DOHH2 (cell line): ENCODE data around the gene KLHL30.

Experiments used
- H3F3A ChIP-seq: fragments of 200-600 bp; sonication (generic), shearing (Covaris generic); 2 replicates; pipeline ENCODE4 v1.6.0; 2016; ENCODE audit warnings: antibody characterized with exemption, mild to moderate bottlenecking; ENCODE audit not compliant: control insufficient read depth, insufficient read depth
- H3K27ac ChIP-seq: fragments of 200-600 bp; sonication (generic); 2 replicates; pipeline ENCODE4 v1.5.1; 2014; ENCODE audit warnings: low read depth, mild to moderate bottlenecking, low read length, moderate library complexity
- H3K27me3 ChIP-seq: fragments of 200-600 bp; sonication (generic); 2 replicates; pipeline ENCODE4 v1.6.1; 2014; ENCODE audit warnings: mild to moderate bottlenecking, low read length, mixed read lengths; ENCODE audit not compliant: control insufficient read depth
- H3K36me3 ChIP-seq: fragments of 200-600 bp; sonication (generic); 2 replicates; pipeline ENCODE4 v1.6.1; 2014; ENCODE audit warnings: mild to moderate bottlenecking, low read length, moderate library complexity, mixed read lengths; ENCODE audit not compliant: control insufficient read depth
- H3K4me1 ChIP-seq: fragments of 200-600 bp; sonication (generic); 2 replicates; pipeline ENCODE4 v1.6.1; 2014; ENCODE audit warnings: mild to moderate bottlenecking, low read length, mixed read lengths; ENCODE audit not compliant: control insufficient read depth
- H3K4me2 ChIP-seq: fragments of 200-600 bp; sonication (generic); 2 replicates; pipeline ENCODE4 v1.6.0; 2014; ENCODE audit warnings: mild to moderate bottlenecking, low read length, moderate library complexity
- H3K4me3 ChIP-seq: fragments of 200-600 bp; sonication (generic); 2 replicates; pipeline ENCODE4 v1.5.1; 2014; ENCODE audit warnings: mild to moderate bottlenecking, low read length, mixed read lengths
- H3K79me2 ChIP-seq: fragments of 200-600 bp; sonication (generic); 2 replicates; pipeline ENCODE4 v1.6.1; 2014; ENCODE audit warnings: mild to moderate bottlenecking, low read length, mixed read lengths; ENCODE audit not compliant: control insufficient read depth
- H3K9me2 ChIP-seq: fragments of 200-600 bp; sonication (generic); replicated peaks from 2 replicates; pipeline ENCODE4 v1.6.1; 2014; ENCODE audit warnings: mild to moderate bottlenecking, low read length, mixed read lengths; ENCODE audit not compliant: control insufficient read depth
- H3K9me3 ChIP-seq: fragments of 200-600 bp; sonication (generic); 2 replicates; pipeline ENCODE4 v1.6.1; 2014; ENCODE audit warnings: antibody characterized with exemption, low read length, mixed read lengths; ENCODE audit not compliant: control insufficient read depth, insufficient read depth
- H4K20me1 ChIP-seq: fragments of 200-600 bp; sonication (generic); 2 replicates; pipeline ENCODE4 v1.6.0; 2014; ENCODE audit warnings: low read depth, mild to moderate bottlenecking, antibody characterized with exemption, low read length, moderate library complexity; ENCODE audit not compliant: control insufficient read depth, insufficient read depth
- EZH2phosphoT487 ChIP-seq: fragments of 200-600 bp; sonication (generic); IDR thresholded peaks from 2 replicates; pipeline ENCODE4 v1.6.1; 2017; ENCODE audit warnings: borderline replicate concordance, mild to moderate bottlenecking, antibody characterized with exemption, low read length, moderate library complexity, mixed read lengths
- TF ChIP-seq, protein P1 (sequence below): fragments of 200-600 bp; sonication (generic); IDR thresholded peaks from one replicate; pipeline ENCODE4 v1.5.1; 2014; ENCODE audit warnings: antibody characterized with exemption, mild to moderate bottlenecking, low read depth, low read length; ENCODE audit not compliant: poor library complexity, severe bottlenecking

KLHL30 gene

DNA sequence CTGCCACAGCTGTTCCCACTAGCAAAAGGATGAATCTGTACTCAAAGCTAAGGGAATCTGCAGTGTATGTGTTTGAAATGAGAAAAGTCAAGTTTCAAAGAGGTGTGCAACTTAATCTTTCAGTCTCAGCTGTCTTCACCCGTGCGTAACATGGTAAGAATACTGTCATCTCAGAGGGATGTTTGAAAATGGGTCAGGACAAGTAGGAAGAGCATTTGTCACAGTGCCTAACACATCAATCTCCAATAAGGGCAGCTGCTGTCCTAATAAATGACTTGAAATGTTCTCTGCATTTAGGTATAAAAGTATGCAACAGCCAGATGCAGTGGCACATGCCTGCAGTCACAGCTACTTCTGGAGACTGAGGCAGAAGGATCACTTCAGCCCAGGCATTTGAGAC is 52.0 kb downstream of the KLHL30 start:
- H3K4me2 ChIP-seq = no peak overlapping the region
- TF ChIP-seq, protein P1, sequence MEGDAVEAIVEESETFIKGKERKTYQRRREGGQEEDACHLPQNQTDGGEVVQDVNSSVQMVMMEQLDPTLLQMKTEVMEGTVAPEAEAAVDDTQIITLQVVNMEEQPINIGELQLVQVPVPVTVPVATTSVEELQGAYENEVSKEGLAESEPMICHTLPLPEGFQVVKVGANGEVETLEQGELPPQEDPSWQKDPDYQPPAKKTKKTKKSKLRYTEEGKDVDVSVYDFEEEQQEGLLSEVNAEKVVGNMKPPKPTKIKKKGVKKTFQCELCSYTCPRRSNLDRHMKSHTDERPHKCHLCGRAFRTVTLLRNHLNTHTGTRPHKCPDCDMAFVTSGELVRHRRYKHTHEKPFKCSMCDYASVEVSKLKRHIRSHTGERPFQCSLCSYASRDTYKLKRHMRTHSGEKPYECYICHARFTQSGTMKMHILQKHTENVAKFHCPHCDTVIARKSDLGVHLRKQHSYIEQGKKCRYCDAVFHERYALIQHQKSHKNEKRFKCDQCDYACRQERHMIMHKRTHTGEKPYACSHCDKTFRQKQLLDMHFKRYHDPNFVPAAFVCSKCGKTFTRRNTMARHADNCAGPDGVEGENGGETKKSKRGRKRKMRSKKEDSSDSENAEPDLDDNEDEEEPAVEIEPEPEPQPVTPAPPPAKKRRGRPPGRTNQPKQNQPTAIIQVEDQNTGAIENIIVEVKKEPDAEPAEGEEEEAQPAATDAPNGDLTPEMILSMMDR = no peak
- TF ChIP-seq EZH2phosphoT487 = no peak
- no peak overlapping the region for H3K27ac ChIP-seq
- no peaks in the 10 kb centered on the region for H3K27me3 ChIP-seq
- H3K4me3 ChIP-seq = no peak overlapping the region
- H3K9me2 ChIP-seq = no peaks in the 10 kb centered on the region
- peaks cover 14% of the 10 kb centered on the region for H3K79me2 ChIP-seq
- peaks cover 76% of the 10 kb centered on the region for H3K36me3 ChIP-seq
- no peaks in the 10 kb centered on the region for H3K4me1 ChIP-seq
- H3K9me3 ChIP-seq = no peaks in the 10 kb centered on the region
- H4K20me1 ChIP-seq = no peaks in the 10 kb centered on the region
- no peaks in the 10 kb centered on the region for H3F3A ChIP-seq
